LNCAP (cell line): Measurements from ENCODE around the gene NSFL1C.

Experiments
- CTCF ChIP-seq: fragments of 450-650 bp; IDR thresholded peaks from 2 replicates; pipeline ENCODE4 v1.5.1; 2017; ENCODE audit warnings: mild to moderate bottlenecking

Gene NSFL1C

DNA sequence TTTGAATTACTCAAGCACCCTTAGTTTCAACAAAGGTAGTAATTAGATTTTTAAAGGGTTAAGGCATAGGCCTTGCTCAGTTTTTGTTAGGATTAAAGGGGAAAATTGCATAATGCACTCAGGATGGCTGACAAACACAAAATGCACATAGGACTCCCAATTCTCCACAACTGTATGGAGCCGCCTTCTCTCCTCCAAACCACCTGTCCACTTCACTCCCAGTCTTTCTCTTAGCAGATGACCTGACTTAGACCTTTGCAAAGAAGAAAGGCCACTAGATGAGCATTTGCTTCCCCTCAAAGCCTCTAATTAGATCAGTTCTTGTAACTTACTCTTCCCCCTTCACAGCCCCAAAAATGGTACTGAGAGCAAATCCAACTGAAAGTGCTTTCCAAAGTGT is 20.1 kb downstream of the NSFL1C start:
- no peak for TF ChIP-seq CTCF

DNA sequence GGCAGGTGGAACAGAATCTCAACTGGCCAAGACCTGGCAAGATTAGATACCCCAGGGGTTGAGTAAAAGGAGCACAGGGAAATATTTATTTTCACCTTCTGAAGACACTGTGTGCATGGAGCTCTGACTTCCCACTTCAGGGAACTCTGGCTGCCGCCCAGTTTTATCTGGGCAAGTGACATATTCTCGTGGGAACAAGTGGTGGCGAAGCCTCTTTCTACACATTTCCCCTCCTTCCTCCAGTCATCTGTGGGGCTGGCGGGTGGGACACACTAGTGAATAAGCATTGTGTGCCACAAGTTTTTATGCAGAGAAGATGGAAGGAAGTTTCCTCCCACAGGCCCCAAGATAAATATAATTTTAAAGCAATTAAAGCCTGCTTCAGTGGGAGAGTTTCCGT is 23.6 kb downstream of the NSFL1C start:
- no peak for TF ChIP-seq CTCF

GRCh38 chr20:1442304-1442703 is 24.3 kb downstream of the NSFL1C start:
- TF ChIP-seq CTCF = no peak

DNA sequence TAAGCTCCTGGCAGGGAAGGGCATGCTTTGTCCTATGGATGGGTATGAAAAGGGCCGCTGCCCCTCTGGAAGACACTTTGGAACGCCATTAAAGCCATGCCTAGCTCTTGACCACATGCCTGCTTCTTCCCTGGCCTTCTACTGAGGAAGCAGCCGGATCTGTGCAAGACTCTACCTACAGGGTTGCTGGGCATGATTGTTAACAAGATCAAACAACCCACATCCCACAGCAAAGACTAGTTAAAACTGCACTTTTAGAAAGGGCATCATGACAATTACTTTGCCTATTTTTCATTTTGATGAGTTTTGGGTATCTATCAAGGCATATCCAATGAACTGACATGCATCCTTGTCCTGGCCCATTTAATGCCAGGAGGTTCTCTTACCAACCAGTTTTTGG is 25.5 kb downstream of the NSFL1C start:
- TF ChIP-seq CTCF = no peak

DNA sequence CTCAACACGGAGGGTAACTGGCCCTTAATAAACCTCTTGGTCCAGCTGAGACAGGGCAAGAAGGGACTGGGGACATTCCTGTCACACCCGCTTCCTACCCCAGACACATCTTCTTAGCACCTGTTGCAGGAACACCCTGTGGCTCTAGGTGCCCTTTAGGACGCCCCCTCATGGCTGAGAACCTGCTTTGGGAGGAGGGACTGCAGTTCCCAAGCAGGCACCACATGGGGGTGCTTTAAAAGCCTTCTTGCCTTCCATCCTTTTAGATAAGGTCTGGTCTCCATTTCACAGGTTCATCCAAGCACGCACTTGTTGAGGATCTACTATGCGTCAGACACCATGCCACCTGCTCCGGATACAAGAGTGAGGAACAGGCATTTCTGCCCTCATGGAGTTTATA is 26.6 kb downstream of the NSFL1C start:
- peak; percentile 33; the same call in 1 of the 2 replicates for TF ChIP-seq CTCF

- TF ChIP-seq CTCF = no peak
Measured at GRCh38 chr20:1438361-1438760, 28.3 kb downstream of the NSFL1C start.

DNA sequence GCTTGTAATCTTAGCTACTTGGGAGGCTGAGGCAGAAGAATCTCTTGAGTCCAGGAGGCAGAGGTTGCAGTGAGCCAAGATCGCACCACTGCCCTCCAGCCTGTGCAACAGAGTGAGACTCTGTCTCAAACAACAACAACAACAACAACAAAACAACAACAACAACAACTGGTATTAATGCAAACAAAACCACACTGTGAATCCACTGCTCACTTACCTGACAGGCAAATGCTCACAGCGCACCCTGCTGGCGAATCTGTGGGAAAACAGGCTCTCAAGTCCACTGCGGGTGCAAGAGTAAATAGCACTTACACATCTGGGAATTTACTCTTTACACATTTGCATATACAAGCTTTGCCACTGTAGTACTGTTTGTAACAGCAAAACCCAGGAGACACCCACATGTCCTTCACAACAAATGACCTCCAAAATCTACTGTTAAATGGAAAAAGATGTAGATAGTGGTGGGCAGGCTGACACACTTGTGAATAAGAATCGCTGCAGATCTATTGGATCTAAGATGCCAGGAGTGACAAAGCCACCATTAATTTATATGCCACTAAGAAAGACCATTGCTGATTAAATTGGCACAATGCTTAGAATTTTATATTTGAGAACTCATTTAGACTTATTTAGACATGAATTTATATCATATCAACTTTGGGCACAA is 29.3 kb downstream of the NSFL1C start:
- peak; percentile 93 for TF ChIP-seq CTCF

DNA sequence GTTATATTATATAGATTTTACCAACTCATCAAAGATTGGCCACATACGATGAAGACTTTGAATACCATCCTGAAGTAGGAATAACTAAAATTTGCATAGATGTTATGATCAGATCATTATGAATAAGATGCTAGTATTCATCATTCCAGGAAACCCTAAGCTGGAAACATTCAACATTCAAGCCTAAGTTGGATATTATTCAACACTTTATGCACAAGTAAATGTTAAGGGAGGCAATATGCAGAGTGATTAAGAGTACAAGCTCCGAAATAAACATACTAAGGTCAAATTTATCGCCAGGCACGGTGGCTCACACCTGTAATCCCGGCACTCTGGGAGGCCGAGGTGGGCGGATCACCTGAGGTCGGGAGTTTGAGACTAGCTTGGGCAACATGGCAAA is 30.4 kb downstream of the NSFL1C start:
- no peak for TF ChIP-seq CTCF
